Stimulated activated CD4-positive, alpha-beta T cell treated with anti-CD3 and anti-CD28 coated beads, Interleukin-4, amount 100 ng/mL, for 1 hour (primary cell): ENCODE results near the gene PPIF.
A peak's percentile ranks its signal among the peaks of the same experiment; 100 is the strongest.
"Not testable (repeated sequence)": the region's sequence is repeated elsewhere in the genome, so short reads cannot be mapped to it uniquely, and the experiment has no call there.

Experiments
- DNase-seq: peaks from one replicate; pipeline ENCODE4 v3.0.0-alpha.2; 2020

The PPIF gene

GRCh38 chr10:79332610-79333315 is 14.5 kb upstream of the PPIF start:
- DNase-seq, result not testable (repeated sequence)

GRCh38 chr10:79333513-79333912 is 13.8 kb upstream of the PPIF start:
- DNase-seq, result no peak

GRCh38 chr10:79334573-79334972 is 12.7 kb upstream of the PPIF start:
- no peak for DNase-seq

GRCh38 chr10:79335094-79335469 is 12.2 kb upstream of the PPIF start:
- no peak for DNase-seq

GRCh38 chr10:79335470-79336235 is 11.6 kb upstream of the PPIF start:
- DNase-seq, result no peak

- DNase-seq, result no peak
Observed at GRCh38 chr10:79336276-79336675, 11.0 kb upstream of the PPIF start.

- DNase-seq, result no peak
Observed at GRCh38 chr10:79336739-79337138, 10.5 kb upstream of the PPIF start.

GRCh38 chr10:79337783-79338469 is 9.3 kb upstream of the PPIF start:
- DNase-seq, result not testable (repeated sequence)

- no peak for DNase-seq
Observed at GRCh38 chr10:79339266-79339665, 8.0 kb upstream of the PPIF start.

- DNase-seq, result no peak
Observed at GRCh38 chr10:79340646-79341244, 6.5 kb upstream of the PPIF start.

- DNase-seq, result no peak
Observed at GRCh38 chr10:79342295-79342761, 4.9 kb upstream of the PPIF start.

- no peak for DNase-seq
Observed at GRCh38 chr10:79342811-79343561, 4.3 kb upstream of the PPIF start.

GRCh38 chr10:79344502-79345195 is 2.6 kb upstream of the PPIF start:
- no peak for DNase-seq

GRCh38 chr10:79345241-79346011 is 1.8 kb upstream of the PPIF start:
- DNase-seq, result no peak

GRCh38 chr10:79346012-79346340 is 1.3 kb upstream of the PPIF start:
- DNase-seq, result no peak

GRCh38 chr10:79346388-79347225 is 662 bp upstream of the PPIF start:
- no peak for DNase-seq

GRCh38 chr10:79347894-79348639 is 798 bp downstream of the PPIF start:
- peak; percentile 80 for DNase-seq

- DNase-seq, result no peak
Observed at GRCh38 chr10:79348640-79348988, 1.3 kb downstream of the PPIF start.

- no peak for DNase-seq
Observed at GRCh38 chr10:79349072-79349491, 1.8 kb downstream of the PPIF start.
